ENCODE data around the gene SKI. TPM values are rescaled to one million over a fixed set of nuclear protein-coding genes. Genes with fewer than 3 reads are reported as not detected.

SKI gene
- total RNA-seq, 1 donor from 2014 or later, result 34.8 TPM

- no peak for DNase-seq (ENCODE audit: low read depth)
Measured at GRCh38 chr1:2339206-2340085, 111.3 kb downstream of the SKI start.

- DNase-seq (ENCODE audit: low read depth), result no peak
Measured at GRCh38 chr1:2340086-2340917, 112.2 kb downstream of the SKI start.

GRCh38 chr1:2340918-2341254 is 112.8 kb downstream of the SKI start:
- no peak for DNase-seq (ENCODE audit: low read depth)

- DNase-seq (ENCODE audit: low read depth), result no peak
Measured at GRCh38 chr1:2341706-2342383, 113.7 kb downstream of the SKI start.

- DNase-seq (ENCODE audit: low read depth), result no peak
Measured at GRCh38 chr1:2342384-2343022, 114.4 kb downstream of the SKI start.

- DNase-seq (ENCODE audit: low read depth), result no peak
Measured at GRCh38 chr1:2343023-2343935, 115.2 kb downstream of the SKI start.

- DNase-seq (ENCODE audit: low read depth), result no peak
Measured at GRCh38 chr1:2344121-2344681, 116.1 kb downstream of the SKI start.

GRCh38 chr1:2344744-2345296 is 116.7 kb downstream of the SKI start:
- no peak for DNase-seq (ENCODE audit: low read depth)

GRCh38 chr1:2345297-2346075 is 117.4 kb downstream of the SKI start:
- no peak for DNase-seq (ENCODE audit: low read depth)

GRCh38 chr1:2346691-2347408 is 118.7 kb downstream of the SKI start:
- no peak for DNase-seq (ENCODE audit: low read depth)

GRCh38 chr1:2347409-2347785 is 119.3 kb downstream of the SKI start:
- DNase-seq (ENCODE audit: low read depth), result no peak

- no peak for DNase-seq (ENCODE audit: low read depth)
Measured at GRCh38 chr1:2347896-2348295, 119.8 kb downstream of the SKI start.

GRCh38 chr1:2348346-2349325 is 120.5 kb downstream of the SKI start:
- no peak for DNase-seq (ENCODE audit: low read depth)

- no peak for DNase-seq (ENCODE audit: low read depth)
Measured at GRCh38 chr1:2349806-2350205, 121.7 kb downstream of the SKI start.

GRCh38 chr1:2350501-2350900 is 122.4 kb downstream of the SKI start:
- no peak for DNase-seq (ENCODE audit: low read depth)

- no peak for DNase-seq (ENCODE audit: low read depth)
Measured at GRCh38 chr1:2350911-2351655, 123.0 kb downstream of the SKI start.

GRCh38 chr1:2351723-2352122 is 123.6 kb downstream of the SKI start:
- DNase-seq (ENCODE audit: low read depth), result no peak
